Endothelial cell (in vitro differentiated cells): ENCODE measurements around the gene NGRN. TPM values are rescaled to one million over a fixed set of nuclear protein-coding genes. Genes with fewer than 3 reads are reported as not detected.

Experiments used
- DNase-seq: peaks from one replicate; pipeline ENCODE4 v3.0.0; 2021; ENCODE audit warnings: low spot score
- H3K27ac Mint-ChIP-seq: one replicate; pipeline ENCODE4 v1.8.0; 2021; ENCODE audit warnings: mixed read lengths, inconsistent platforms; ENCODE audit not compliant: unreplicated experiment
- H3K27me3 Mint-ChIP-seq: one replicate; pipeline ENCODE4 v1.8.0; 2021; ENCODE audit warnings: mild to moderate bottlenecking, moderate library complexity, mixed read lengths, inconsistent platforms; ENCODE audit not compliant: unreplicated experiment
- H3K36me3 Mint-ChIP-seq: one replicate; pipeline ENCODE4 v1.8.0; 2021; ENCODE audit warnings: mild to moderate bottlenecking, low read depth, mixed read lengths, inconsistent platforms; ENCODE audit not compliant: unreplicated experiment
- H3K4me1 Mint-ChIP-seq: one replicate; pipeline ENCODE4 v1.8.0; 2021; ENCODE audit warnings: mild to moderate bottlenecking, mixed read lengths, inconsistent platforms; ENCODE audit not compliant: unreplicated experiment
- H3K4me3 Mint-ChIP-seq: one replicate; pipeline ENCODE4 v1.8.0; 2021; ENCODE audit warnings: mild to moderate bottlenecking, mixed read lengths, inconsistent platforms; ENCODE audit not compliant: unreplicated experiment
- H3K9me3 Mint-ChIP-seq: one replicate; pipeline ENCODE4 v1.8.0; 2021; ENCODE audit warnings: mixed read lengths, inconsistent platforms; ENCODE audit not compliant: unreplicated experiment
- CTCF ChIP-seq: fragments of 200-600 bp; sonication (generic); IDR thresholded peaks from one replicate; pipeline ENCODE4 v1.5.0; 2021; ENCODE audit warnings: antibody characterized with exemption; ENCODE audit not compliant: unreplicated experiment
- total RNA-seq: library from RNA; stranded (reverse); fragmentation: NEBNext Ultra II Directional; extraction: Animal tissue kit (Norgen Biotek cat#: 25700); gene quantifications from one replicate; pipeline ENCODE4 v1.2.1, GENCODE V29; 2021; ENCODE audit not compliant: unreplicated experiment

NGRN gene
- total RNA-seq, 1 donor from 2014 or later: 69.0 TPM

- DNase-seq: no peak
- no peak overlapping the region for H3K4me3 Mint-ChIP-seq
- H3K27me3 Mint-ChIP-seq: no peaks in the 10 kb centered on the region
- no peaks in the 10 kb centered on the region for H3K9me3 Mint-ChIP-seq
- H3K36me3 Mint-ChIP-seq: peaks cover 4% of the 10 kb centered on the region
- H3K4me1 Mint-ChIP-seq: no peaks in the 10 kb centered on the region
- no peak overlapping the region for H3K27ac Mint-ChIP-seq
- no peak for TF ChIP-seq CTCF
Measured at GRCh38 chr15:90222547-90222946, 42.9 kb upstream of the NGRN start.

- no peak for DNase-seq
- Mint-ChIP-seq H3K4me3 (no peak overlapping the region), H3K9me3 (no peaks in the 10 kb centered on the region), H3K27me3 (no peaks in the 10 kb centered on the region), H3K27ac (no peak overlapping the region), H3K36me3 (peaks cover 5% of the 10 kb centered on the region), H3K4me1 (no peaks in the 10 kb centered on the region)
- TF ChIP-seq CTCF: no peak
Measured at GRCh38 chr15:90223441-90224165, 41.9 kb upstream of the NGRN start.

- TF ChIP-seq CTCF: no peak
- Mint-ChIP-seq H3K9me3 (no peaks in the 10 kb centered on the region), H3K27me3 (no peaks in the 10 kb centered on the region), H3K4me1 (no peaks in the 10 kb centered on the region), H3K36me3 (peaks cover 18% of the 10 kb centered on the region), H3K27ac (no peak overlapping the region), H3K4me3 (no peak overlapping the region)
- DNase-seq: no peak
Measured at GRCh38 chr15:90225047-90225446, 40.4 kb upstream of the NGRN start.

- Mint-ChIP-seq H3K27me3 (no peaks in the 10 kb centered on the region), H3K4me3 (peak overlapping the region; percentile 2), H3K4me1 (no peaks in the 10 kb centered on the region), H3K36me3 (peaks cover 20% of the 10 kb centered on the region), H3K9me3 (no peaks in the 10 kb centered on the region), H3K27ac (no peak overlapping the region)
- no peak for TF ChIP-seq CTCF
- no peak for DNase-seq
Measured at GRCh38 chr15:90225504-90226234, 39.8 kb upstream of the NGRN start.

- TF ChIP-seq CTCF: no peak
- Mint-ChIP-seq H3K27ac (no peak overlapping the region), H3K36me3 (peaks cover 20% of the 10 kb centered on the region), H3K4me1 (peaks cover 4% of the 10 kb centered on the region), H3K9me3 (no peaks in the 10 kb centered on the region), H3K4me3 (no peak overlapping the region), H3K27me3 (no peaks in the 10 kb centered on the region)
- DNase-seq: no peak
Measured at GRCh38 chr15:90227336-90227735, 38.1 kb upstream of the NGRN start.
